K562 (cell line): Measurements from ENCODE around the gene MMP19.
"Not testable (repeated sequence)": the region's sequence is repeated elsewhere in the genome, so short reads cannot be mapped to it uniquely, and the experiment has no call there.

Experiments
- ATF3 ChIP-seq, 2 experiments: fragments of 450-650 bp in 1 of 2; sonication (generic) in 1 of 2; formaldehyde crosslinking in 1 of 2; IDR thresholded peaks in 1 of 2; conservative IDR thresholded peaks in 1 of 2; 2 replicates each; pipeline versions ENCODE4 v1.6.1 to v1.8.1; 2016 to 2023; ENCODE audit warnings: mild to moderate bottlenecking in 2 of 2, moderate library complexity in 2 of 2, inconsistent platforms in 1 of 2, missing genetic modification reagents in 1 of 2
- CTCF ChIP-seq, 3 experiments: IDR thresholded peaks in 2 of 3; conservative IDR thresholded peaks in 1 of 3; 2 replicates each; pipeline ENCODE4 v1.5.1; 2011 to 2012; ENCODE audit warnings: low read length in 3 of 3, mild to moderate bottlenecking in 3 of 3, control low read depth in 2 of 3, improper control_type of control experiment in 1 of 3, inconsistent platforms in 1 of 3, low read depth in 1 of 3, mixed read lengths in 1 of 3, moderate library complexity in 1 of 3; ENCODE audit not compliant: insufficient read depth in 2 of 3
- HBP1 ChIP-seq: fragments of 450-650 bp; formaldehyde crosslinking; IDR thresholded peaks from 2 replicates; pipeline ENCODE4 v1.4.0; 2022; ENCODE audit warnings: missing genetic modification characterization
- HNRNPLL ChIP-seq: fragments of 200-400 bp; formaldehyde crosslinking; IDR thresholded peaks from 2 replicates; pipeline ENCODE4 v1.6.1; 2017; ENCODE audit warnings: low read length, low read depth, mild to moderate bottlenecking; ENCODE audit not compliant: poor library complexity, severe bottlenecking
- PML ChIP-seq: IDR thresholded peaks from 2 replicates; pipeline ENCODE4 v1.6.1; 2012; ENCODE audit warnings: low read length, inconsistent platforms
- POLR2A ChIP-seq: fragments of 450-650 bp; conservative IDR thresholded peaks from 2 replicates; pipeline ENCODE4 v1.6.1; 2016
- TAF1 ChIP-seq: IDR thresholded peaks from 2 replicates; pipeline ENCODE4 v1.6.1; 2011; ENCODE audit warnings: mild to moderate bottlenecking, low read length, moderate library complexity; ENCODE audit not compliant: insufficient read depth, control insufficient read depth, severe bottlenecking; ENCODE audit errors: extremely low read depth
- UBTF ChIP-seq, 2 experiments: IDR thresholded peaks; 2 replicates each; pipeline ENCODE4 v1.6.1; 2012; ENCODE audit warnings: improper control_type of control experiment in 2 of 2, low read depth in 2 of 2, low read length in 2 of 2, borderline replicate concordance in 1 of 2
- USF1 ChIP-seq: sonication (generic); formaldehyde crosslinking; IDR thresholded peaks from 2 replicates; pipeline ENCODE4 v1.9.0; 2022; ENCODE audit warnings: mild to moderate bottlenecking, missing genetic modification reagents
- ZBTB49 ChIP-seq: sonication (generic); formaldehyde crosslinking; IDR thresholded peaks from 2 replicates; pipeline ENCODE4 v1.8.0; 2022; ENCODE audit warnings: missing genetic modification reagents, mild to moderate bottlenecking, borderline replicate concordance
- ZNF274 ChIP-seq: IDR thresholded peaks from 2 replicates; pipeline ENCODE4 v1.6.1; 2011; ENCODE audit warnings: low read depth, mild to moderate bottlenecking, low read length, moderate library complexity, borderline replicate concordance

- TF ChIP-seq TAF1; CTCF (IDR thresholded peaks at IDR 0.05 in 2 of 3, conservative IDR thresholded peaks at IDR 0.05 in 1 of 3; ENCODE audit: insufficient read depth in 2 of 3, low read depth in 1 of 3, low read length in 3 of 3); HNRNPLL; HBP1 (CRISPR knock-in tag); USF1 (CRISPR knock-in tag); ATF3 (IDR thresholded peaks at IDR 0.05); ATF3 (CRISPR knock-in tag; conservative IDR thresholded peaks at IDR 0.05); POLR2A; ZBTB49 (CRISPR knock-in tag); ZNF274; PML; UBTF (IDR thresholded peaks at IDR 0.05; ENCODE audit: borderline replicate concordance in 1 of 2, low read depth in 2 of 2, low read length in 2 of 2): not testable (repeated sequence)
Measured at GRCh38 chr12:55866454-55867004, 23.8 kb upstream of the MMP19 start.
